Naive B cell (primary cell): ENCODE results near the gene TUBB. TPM values are rescaled to one million over a fixed set of nuclear protein-coding genes. Genes with fewer than 3 reads are reported as not detected.
A peak's percentile ranks its signal among the peaks of the same experiment; 100 is the strongest.

ENCODE experiments used
- ATAC-seq, 2 donors: fragments of 150-1000 bp; cut with Tn5 transposase; 2 replicates each; pipeline ENCODE4 v1.10.0; 2021; ENCODE audit warnings: low read depth in 2 of 2, mild to moderate bottlenecking in 2 of 2, moderate library complexity in 2 of 2
- DNase-seq: peaks from one replicate; pipeline ENCODE4 v3.0.0; 2022
- H3K27ac Mint-ChIP-seq, 6 donors: one replicate each; pipeline ENCODE4 v1.8.0; 2020 to 2022; ENCODE audit warnings: mild to moderate bottlenecking in 6 of 6, mixed read lengths in 6 of 6, moderate library complexity in 5 of 6, inconsistent platforms in 2 of 6
- H3K27me3 Mint-ChIP-seq, 3 donors: one replicate each; pipeline ENCODE4 v1.8.0; 2021 to 2022; ENCODE audit warnings: mixed read lengths in 3 of 3, mild to moderate bottlenecking in 1 of 3
- H3K36me3 Mint-ChIP-seq, 2 donors: one replicate each; pipeline ENCODE4 v1.8.0; 2020 to 2022; ENCODE audit warnings: mixed read lengths in 2 of 2, inconsistent platforms in 1 of 2, mild to moderate bottlenecking in 1 of 2
- H3K4me1 Mint-ChIP-seq, 3 donors: one replicate each; pipeline ENCODE4 v1.8.0; 2020 to 2022; ENCODE audit warnings: mixed read lengths in 3 of 3, inconsistent platforms in 1 of 3, mild to moderate bottlenecking in 1 of 3, moderate library complexity in 1 of 3
- H3K4me3 Mint-ChIP-seq, 8 donors: one replicate each; pipeline ENCODE4 v1.8.0; 2020 to 2022; ENCODE audit warnings: mild to moderate bottlenecking in 8 of 8, mixed read lengths in 8 of 8, moderate library complexity in 8 of 8, inconsistent platforms in 2 of 8
- H3K9me3 Mint-ChIP-seq, 7 donors: one replicate each; pipeline ENCODE4 v1.8.0; 2020 to 2022; ENCODE audit warnings: mixed read lengths in 7 of 7, mild to moderate bottlenecking in 5 of 7, inconsistent platforms in 2 of 7, moderate library complexity in 1 of 7
- polyA plus RNA-seq, 6 donors: library from polyadenylated mRNA; unstranded; fragments of 300-500 nt; fragmentation: Illumina TruSeq; gene quantifications; one replicate each; pipeline ENCODE4 v1.2.3, GENCODE V29; 2021; ENCODE audit warnings: low read depth in 6 of 6

TUBB gene
- polyA plus RNA-seq, 6 donors from 2014 or later, result 37.9 to 104 (median 73.3) TPM

DNA sequence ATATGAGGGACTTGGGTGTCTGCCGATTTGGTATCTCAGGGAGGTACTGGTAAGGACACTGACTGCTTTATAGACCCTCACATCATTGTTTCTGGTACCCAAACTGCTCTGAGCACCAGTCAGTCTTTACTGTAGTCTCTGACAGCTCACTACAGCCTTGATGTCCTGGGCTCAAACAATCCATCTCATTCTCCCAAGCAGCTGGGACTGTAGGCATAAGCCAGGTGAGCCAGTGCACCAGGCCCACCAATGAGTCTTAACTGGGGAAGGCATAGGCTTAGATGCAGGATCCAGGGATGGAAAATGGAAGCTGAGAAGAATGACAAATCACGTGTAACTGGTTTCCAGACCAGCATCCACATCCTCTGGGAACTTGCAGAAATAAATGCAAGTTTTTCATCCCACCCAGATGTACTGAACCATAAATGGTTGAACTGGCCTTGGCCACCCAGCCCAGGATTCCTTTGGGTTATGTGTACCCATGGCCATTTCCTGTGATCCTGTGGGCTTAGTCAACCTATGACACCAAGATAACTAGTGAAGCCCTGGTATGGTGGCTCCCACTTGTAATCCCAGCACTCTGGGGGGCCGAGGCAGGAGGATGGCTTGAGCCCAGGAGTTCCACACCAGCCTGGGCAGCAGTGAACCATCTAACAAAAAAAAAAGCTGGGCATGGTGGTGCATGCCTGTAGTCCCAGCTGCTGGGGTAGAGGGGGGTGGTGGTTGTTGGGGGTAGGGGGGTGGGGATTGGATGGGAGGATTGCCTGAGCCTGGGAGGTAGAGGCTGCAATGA is 5.8 kb downstream of the TUBB start:
- ATAC-seq, result no peak
- peak overlapping the region in 4 of 6 donors; percentile 42 to 75 (median 69) for H3K27ac Mint-ChIP-seq
- no peak overlapping the region for H3K4me3 Mint-ChIP-seq
- DNase-seq, result no peak
- no peaks in the 10 kb centered on the region for H3K9me3 Mint-ChIP-seq
- no peaks in the 10 kb centered on the region for H3K27me3 Mint-ChIP-seq
- H3K4me1 Mint-ChIP-seq, result peaks cover 31 to 50% (median 48%) of the 10 kb centered on the region in 3 donors
- H3K36me3 Mint-ChIP-seq, result peaks cover 7 to 25% of the 10 kb centered on the region in 2 donors

DNA sequence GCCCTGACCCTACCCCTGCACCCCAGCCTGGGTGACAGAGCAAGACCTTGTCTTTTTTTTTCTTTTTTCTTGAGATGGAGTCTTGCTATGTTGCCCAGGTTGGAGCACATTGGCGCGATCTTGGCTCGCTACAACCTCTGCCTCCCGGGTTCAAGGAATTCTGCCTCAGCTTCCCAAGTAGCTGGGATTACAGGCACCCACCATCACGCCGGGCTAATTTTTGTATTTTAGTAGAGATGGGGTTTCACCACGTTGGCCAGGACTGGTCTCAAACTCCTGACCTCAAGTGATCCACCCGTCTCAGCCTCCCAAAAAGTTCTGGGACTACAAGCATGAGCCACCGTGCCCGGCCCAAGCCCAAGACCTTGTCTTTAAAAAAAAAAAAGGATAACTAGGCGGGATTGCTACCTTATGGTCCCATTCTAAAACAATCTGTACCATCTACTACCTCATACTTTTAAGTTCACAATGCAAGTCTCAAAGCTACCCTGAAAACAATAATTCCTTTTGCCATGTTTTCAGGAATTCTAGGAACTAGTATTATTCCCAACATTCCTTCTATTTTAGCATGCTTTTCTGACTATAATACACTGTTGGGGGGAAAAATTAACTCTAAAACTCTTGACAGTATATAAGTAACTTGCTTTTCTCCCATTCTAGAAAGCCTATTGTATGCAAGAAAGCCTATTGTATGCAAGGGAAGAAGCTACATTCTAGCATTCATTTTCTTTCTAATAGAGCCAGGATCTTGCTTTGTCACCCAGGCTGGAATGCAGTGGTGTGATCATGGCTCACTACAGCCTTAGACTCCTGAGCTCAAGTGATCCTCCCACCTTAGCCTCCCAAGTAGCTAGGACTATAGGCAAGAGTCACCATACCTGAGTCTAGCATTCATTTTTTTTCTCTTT is 6.6 kb downstream of the TUBB start:
- Mint-ChIP-seq H3K4me1 (peaks cover 30 to 48% (median 46%) of the 10 kb centered on the region in 3 donors), H3K27ac (peak overlapping the region in 2 of 6 donors; percentile 53 to 62), H3K9me3 (no peaks in the 10 kb centered on the region), H3K36me3 (peaks cover 7 to 25% of the 10 kb centered on the region in 2 donors), H3K4me3 (no peak overlapping the region), H3K27me3 (no peaks in the 10 kb centered on the region)
- DNase-seq (no peak), ATAC-seq (no peak)

DNA sequence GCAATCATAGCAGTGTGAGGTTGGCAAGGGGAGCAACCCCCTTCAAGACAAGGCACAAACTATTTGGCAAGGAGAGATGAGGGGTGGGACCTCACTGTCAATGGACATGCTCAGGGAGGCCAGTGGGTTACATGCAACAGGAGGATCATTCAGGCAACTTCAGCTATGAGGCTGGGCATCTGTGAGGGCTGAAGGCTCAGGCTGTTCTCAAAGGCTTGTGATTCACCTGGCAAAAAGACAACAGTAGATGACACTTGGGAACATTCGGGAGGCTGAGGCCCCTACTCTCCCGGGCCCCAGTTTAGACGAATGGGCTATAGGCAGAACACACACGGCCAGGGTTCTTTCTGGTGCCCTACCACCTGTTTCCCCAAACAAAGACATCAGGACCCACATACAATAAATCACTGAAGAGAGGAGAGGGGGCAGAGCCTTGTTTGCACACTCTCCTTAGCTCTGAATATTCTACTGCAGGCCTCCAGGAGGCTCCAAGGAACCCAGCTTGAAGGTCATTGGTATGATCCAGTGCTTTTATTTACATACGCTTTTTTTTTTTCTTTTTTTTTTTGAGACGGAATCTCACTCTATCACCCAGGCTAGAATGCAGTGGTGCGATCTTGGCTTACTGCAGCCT is 7.9 kb downstream of the TUBB start:
- Mint-ChIP-seq H3K27me3 (no peaks in the 10 kb centered on the region), H3K27ac (peak overlapping the region in 3 of 6 donors; percentile 22 to 83 (median 81)), H3K9me3 (no peaks in the 10 kb centered on the region), H3K36me3 (peaks cover under 1 to 19% of the 10 kb centered on the region in 2 donors), H3K4me3 (no peak overlapping the region), H3K4me1 (peaks cover 19 to 41% (median 34%) of the 10 kb centered on the region in 3 donors)
- DNase-seq (no peak), ATAC-seq (no peak)

DNA sequence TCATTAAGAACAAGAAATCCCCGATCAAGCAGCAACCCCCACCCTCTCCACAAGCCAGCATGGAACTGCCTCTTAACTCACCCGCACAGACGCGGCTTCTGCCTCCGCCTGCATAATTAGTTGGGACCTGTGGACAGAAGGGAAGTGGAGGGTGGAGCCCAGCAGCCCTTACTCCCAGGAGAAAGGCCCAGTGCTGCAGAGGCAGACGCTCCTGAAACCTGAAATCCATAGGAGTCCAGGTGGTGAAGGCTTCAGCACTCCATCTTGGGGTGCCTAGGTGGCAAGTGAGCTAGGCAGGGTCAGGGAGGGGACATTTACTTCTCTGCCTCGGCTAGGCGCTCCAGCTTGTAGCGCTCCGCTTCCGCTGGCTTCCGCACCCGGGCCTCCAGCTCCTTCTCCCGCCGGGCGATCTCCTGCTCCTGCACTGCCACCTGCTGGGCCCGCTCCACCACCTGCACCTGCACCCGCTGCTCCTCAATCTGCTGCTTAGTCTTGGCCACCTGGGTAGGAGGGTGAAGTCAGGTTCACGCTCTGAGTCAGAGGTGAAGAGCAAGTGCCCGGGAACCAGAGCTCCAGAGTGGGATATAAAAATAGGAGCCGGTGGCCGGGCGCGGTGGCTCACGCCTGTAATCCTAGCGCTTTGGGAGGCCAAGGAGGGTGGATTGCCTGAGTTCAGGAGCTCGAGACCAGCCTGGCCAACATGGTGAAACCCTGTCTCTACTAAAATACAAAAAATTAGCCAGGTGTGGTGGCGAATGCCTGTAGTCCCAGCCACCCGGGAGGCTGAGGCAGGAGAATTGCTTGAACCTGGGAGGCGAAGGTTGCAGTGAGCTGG is 10.7 kb downstream of the TUBB start:
- peak; percentile 77 to 80 for ATAC-seq
- Mint-ChIP-seq H3K4me3 (peak overlapping the region in 5 of 8 donors; percentile 25 to 52 (median 32)), H3K36me3 (no peaks in the 10 kb centered on the region), H3K27me3 (no peaks in the 10 kb centered on the region), H3K9me3 (no peaks in the 10 kb centered on the region), H3K27ac (peak overlapping the region in 2 of 6 donors; percentile 39 to 53), H3K4me1 (peaks cover 15 to 33% (median 17%) of the 10 kb centered on the region in 3 donors)
- peak; percentile 74 for DNase-seq

DNA sequence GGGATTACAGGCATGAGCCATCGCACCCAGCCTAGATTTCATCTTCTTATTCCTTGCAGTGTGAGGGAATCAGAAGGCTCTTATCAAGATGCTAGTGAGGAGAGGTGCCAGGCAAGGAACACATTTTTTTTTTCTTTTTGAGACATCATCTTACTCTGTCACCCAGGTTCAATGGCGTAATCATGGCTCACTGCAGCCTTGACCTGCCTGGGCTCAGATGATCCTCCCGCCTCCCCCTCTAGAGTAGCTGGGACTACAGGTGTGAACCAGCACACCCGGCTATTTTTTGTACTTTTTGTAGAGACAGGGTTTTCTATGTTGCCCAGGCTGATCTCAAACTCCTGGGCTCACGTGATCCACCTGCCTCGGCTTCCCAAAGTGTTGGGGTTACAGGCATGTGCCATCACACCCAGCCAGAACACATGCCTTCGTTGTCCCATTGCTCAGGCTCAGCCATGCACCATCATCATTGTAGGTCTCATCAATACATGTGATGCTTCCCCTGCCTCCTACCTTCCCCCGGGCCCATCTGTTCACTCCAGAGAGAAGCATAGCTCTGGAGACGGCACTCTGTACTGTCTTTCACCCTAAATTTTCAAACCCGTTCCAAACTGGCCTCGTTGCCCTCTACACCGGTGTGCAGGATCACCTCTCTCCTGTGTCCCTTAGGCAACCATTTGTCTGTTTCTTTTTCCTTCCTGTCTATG is 12.2 kb downstream of the TUBB start:
- no peak for DNase-seq
- H3K4me1 Mint-ChIP-seq, result peaks cover 28 to 49% (median 32%) of the 10 kb centered on the region in 3 donors
- no peaks in the 10 kb centered on the region for H3K27me3 Mint-ChIP-seq
- ATAC-seq, result no peak
- H3K9me3 Mint-ChIP-seq, result no peaks in the 10 kb centered on the region
- no peaks in the 10 kb centered on the region for H3K36me3 Mint-ChIP-seq
- H3K4me3 Mint-ChIP-seq, result peak overlapping the region in 1 of 8 donors; percentile 32
- H3K27ac Mint-ChIP-seq, result peak overlapping the region in 2 of 6 donors; percentile 15 to 61

DNA sequence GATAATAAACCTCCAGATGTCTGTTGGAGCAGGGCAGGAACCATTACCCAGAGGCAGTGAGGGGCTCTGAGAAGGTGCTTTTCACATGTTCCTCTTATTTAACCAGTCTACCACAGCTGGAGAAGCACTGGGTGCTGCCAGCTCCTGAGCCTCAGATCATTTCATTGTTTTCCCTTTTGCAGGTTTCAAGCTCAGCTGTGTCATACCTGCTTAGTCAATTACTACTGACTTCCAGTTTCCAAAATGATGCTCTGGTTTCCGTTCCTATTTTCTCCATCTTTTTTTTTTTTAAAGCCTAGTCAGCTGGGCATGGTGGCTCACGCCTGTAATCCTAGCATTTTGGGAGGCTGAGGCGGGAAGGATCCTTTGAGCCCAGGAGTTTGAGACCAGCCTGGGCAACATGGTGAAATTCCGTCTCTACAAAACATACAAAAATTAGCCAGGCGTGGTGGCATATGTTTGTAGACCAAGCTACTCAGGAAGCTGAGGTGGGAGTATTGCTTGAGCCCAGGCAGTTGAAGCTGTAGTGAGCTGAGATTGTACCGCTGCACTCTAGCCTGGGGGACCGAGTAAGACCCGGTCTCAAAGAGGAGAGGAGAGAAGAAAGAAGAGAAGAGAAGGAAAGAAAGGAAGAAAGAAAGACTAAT is 15.6 kb downstream of the TUBB start:
- Mint-ChIP-seq H3K36me3 (no peaks in the 10 kb centered on the region), H3K27me3 (no peaks in the 10 kb centered on the region), H3K4me3 (peak overlapping the region in 7 of 8 donors; percentile 22 to 82 (median 73)), H3K9me3 (no peaks in the 10 kb centered on the region), H3K4me1 (peaks cover 25 to 51% (median 27%) of the 10 kb centered on the region in 3 donors), H3K27ac (peak overlapping the region in 4 of 6 donors; percentile 12 to 93 (median 89))
- peak; percentile 53 for DNase-seq
- ATAC-seq, result peak; percentile 77 to 81

DNA sequence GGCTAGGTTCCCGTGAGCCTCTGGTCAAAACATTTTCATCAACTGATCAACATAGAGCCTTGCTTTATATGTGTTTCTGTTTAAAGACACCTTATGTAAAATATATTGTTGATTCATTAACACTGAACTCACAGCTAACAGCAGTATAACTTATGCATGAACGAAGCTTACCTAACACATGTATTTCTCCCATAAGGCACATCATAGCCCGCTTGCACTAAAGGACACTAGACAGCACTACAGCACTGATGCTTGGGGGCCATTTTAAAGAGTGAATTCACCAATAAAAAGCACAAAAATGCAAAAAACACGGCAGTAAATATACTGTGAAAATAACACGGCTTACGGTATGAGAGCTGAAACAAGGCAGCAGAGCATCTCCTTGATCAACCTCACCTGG is 18.4 kb downstream of the TUBB start:
- H3K36me3 Mint-ChIP-seq, result no peaks in the 10 kb centered on the region
- H3K4me3 Mint-ChIP-seq, result peak overlapping the region in 1 of 8 donors; percentile 72
- no peaks in the 10 kb centered on the region for H3K27me3 Mint-ChIP-seq

DNA sequence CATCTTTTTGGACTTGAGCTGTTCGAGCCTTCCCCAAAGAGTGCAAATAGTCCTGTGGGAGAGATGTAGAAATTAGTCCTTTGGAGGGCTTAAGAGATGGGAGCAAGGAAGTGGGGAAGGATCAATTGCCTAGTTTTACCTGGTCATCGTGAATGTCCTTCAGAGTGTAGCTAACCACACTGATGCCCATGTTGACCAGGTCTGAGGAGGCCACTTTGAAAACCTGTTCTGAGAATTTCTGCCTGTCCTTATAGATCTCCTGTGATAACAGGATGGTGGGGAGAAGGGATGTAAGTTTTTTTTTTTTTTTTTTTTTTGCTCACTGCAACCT is 20.4 kb downstream of the TUBB start:
- Mint-ChIP-seq H3K4me3 (peak overlapping the region in 3 of 8 donors; percentile 0 to 55 (median 39)), H3K4me1 (peaks cover 54 to 61% (median 58%) of the 10 kb centered on the region in 3 donors), H3K9me3 (no peaks in the 10 kb centered on the region), H3K27me3 (no peaks in the 10 kb centered on the region), H3K36me3 (no peaks in the 10 kb centered on the region), H3K27ac (no peak overlapping the region)
- DNase-seq, result no peak
- ATAC-seq, result no peak

More for the DNA sequence above, 18.4 kb downstream of the TUBB start:
- DNase-seq (no peak), ATAC-seq (no peak)
- Mint-ChIP-seq H3K27ac (no peak overlapping the region), H3K9me3 (no peaks in the 10 kb centered on the region), H3K4me1 (peaks cover 43 to 62% (median 44%) of the 10 kb centered on the region in 3 donors)

DNA sequence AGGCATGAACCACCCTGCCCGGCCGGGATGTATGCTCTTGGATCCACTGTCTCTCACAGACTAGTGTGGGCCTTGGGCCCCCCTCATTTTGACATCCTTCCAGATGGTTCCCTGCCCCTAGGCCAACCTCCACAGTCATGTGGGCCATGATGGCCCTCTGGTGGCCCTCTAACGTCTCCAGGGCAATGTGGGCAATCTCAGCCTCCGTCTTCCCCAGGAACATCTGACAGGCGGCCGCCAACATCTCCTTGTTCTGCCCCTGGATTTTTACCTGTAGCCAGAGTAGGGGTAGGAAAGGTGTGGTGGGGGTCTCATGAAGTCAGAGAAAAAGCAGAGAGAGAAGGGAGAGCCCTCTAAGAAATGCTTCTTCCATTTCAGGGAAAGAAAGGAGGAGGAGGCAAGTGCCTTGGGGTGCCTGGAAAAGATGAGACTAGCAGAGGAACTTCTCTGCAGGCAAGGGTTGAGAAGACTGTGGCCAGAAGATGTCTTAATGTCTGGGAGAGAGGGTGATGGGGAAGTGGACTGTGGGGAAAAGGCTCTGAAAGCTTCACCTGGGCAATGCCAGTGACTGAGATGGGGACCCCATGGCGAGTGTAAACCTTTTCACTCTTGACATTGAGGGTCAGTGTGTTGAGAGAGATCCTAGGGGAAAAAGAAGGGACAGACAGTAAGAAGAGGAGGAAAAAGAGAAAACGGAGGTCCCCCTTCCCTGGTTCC is 21.1 kb downstream of the TUBB start:
- Mint-ChIP-seq H3K27ac (peak overlapping the region in 5 of 6 donors; percentile 41 to 84 (median 66)), H3K27me3 (no peaks in the 10 kb centered on the region), H3K36me3 (no peaks in the 10 kb centered on the region), H3K4me3 (peak overlapping the region; percentile 83 to 96 (median 92)), H3K9me3 (no peaks in the 10 kb centered on the region), H3K4me1 (peaks cover 47 to 55% (median 51%) of the 10 kb centered on the region in 3 donors)
- DNase-seq, result no peak
- ATAC-seq, result no peak

DNA sequence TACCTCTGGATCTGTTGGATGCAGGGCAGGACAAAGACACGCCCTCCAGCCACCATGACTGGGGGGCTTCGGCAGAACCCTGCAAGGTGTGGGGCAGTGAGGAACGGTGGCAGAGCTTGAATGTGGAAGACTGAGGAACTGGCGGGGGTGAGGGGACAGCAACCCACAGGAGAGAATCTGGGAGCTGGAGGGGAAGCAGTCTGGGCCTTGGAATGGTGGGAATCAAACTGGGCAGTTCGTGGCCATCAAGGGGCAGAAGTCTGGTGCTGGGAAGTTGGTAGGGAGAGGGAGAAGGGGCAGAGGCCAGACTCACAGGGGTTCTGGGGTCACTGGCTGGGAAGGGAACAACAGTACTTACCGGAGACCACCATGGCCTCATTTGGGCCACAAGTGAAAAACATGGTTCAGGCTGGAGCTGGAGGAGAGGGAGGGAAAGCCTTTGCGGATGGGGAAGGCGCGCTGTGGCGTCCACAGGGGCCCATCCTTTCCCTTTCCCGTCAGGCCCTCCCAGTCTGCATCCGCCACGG is 21.7 kb downstream of the TUBB start:
- H3K36me3 Mint-ChIP-seq, result no peaks in the 10 kb centered on the region
- H3K27ac Mint-ChIP-seq, result peak overlapping the region in 5 of 6 donors; percentile 41 to 87 (median 72)
- no peak for ATAC-seq
- no peaks in the 10 kb centered on the region for H3K27me3 Mint-ChIP-seq
- no peaks in the 10 kb centered on the region for H3K9me3 Mint-ChIP-seq
- no peak for DNase-seq
- H3K4me1 Mint-ChIP-seq, result peaks cover 44 to 50% (median 44%) of the 10 kb centered on the region in 3 donors
- H3K4me3 Mint-ChIP-seq, result peak overlapping the region; percentile 83 to 96 (median 92)
